Brain microvascular endothelial cell (primary cell): ENCODE results near the gene COL25A1.

Source experiments
- DNase-seq: peaks from one replicate; pipeline ENCODE4 v3.0.0-alpha.2; 2020
- H3K27ac ChIP-seq: fragments of 250-450 bp; sonication (Bioruptor Pico); 2 replicates; pipeline ENCODE4 v1.5.1; 2020; ENCODE audit warnings: mild to moderate bottlenecking, moderate library complexity
- H3K27me3 ChIP-seq: fragments of 250-450 bp; sonication (Bioruptor Pico); replicated peaks from 2 replicates; pipeline ENCODE4 v1.5.1; 2020; ENCODE audit warnings: mild to moderate bottlenecking
- H3K36me3 ChIP-seq: fragments of 250-450 bp; sonication (Bioruptor Pico); replicated peaks from 2 replicates; pipeline ENCODE4 v1.5.1; 2020; ENCODE audit warnings: mild to moderate bottlenecking
- H3K4me3 ChIP-seq: 2 replicates; pipeline ENCODE4 v1.5.1; 2011; ENCODE audit warnings: low read depth, mild to moderate bottlenecking, control low read depth, low read length, moderate library complexity
- in situ Hi-C: cut with HindIII; loops from 2 replicates; pipeline ENCODE4 v1.10.0; 2017; ENCODE audit warnings: low sequenced_read_pairs, low pct_ligation_motif_present
- TF ChIP-seq, protein P1 (sequence below): IDR thresholded peaks from 2 replicates; pipeline ENCODE4 v1.5.1; 2011; ENCODE audit warnings: low read depth, mild to moderate bottlenecking, moderate library complexity, low read length, control low read depth, inconsistent platforms; ENCODE audit errors: missing control alignments

Gene COL25A1

GRCh38 chr4:109195646-109196045, 106.8 kb downstream of the COL25A1 start:
- Histone ChIP-seq H3K27me3 (no peaks in the 10 kb centered on the region), H3K4me3 (no peak overlapping the region), H3K27ac (no peak overlapping the region), H3K36me3 (no peaks in the 10 kb centered on the region)
- no peak for DNase-seq
- TF ChIP-seq, protein P1, sequence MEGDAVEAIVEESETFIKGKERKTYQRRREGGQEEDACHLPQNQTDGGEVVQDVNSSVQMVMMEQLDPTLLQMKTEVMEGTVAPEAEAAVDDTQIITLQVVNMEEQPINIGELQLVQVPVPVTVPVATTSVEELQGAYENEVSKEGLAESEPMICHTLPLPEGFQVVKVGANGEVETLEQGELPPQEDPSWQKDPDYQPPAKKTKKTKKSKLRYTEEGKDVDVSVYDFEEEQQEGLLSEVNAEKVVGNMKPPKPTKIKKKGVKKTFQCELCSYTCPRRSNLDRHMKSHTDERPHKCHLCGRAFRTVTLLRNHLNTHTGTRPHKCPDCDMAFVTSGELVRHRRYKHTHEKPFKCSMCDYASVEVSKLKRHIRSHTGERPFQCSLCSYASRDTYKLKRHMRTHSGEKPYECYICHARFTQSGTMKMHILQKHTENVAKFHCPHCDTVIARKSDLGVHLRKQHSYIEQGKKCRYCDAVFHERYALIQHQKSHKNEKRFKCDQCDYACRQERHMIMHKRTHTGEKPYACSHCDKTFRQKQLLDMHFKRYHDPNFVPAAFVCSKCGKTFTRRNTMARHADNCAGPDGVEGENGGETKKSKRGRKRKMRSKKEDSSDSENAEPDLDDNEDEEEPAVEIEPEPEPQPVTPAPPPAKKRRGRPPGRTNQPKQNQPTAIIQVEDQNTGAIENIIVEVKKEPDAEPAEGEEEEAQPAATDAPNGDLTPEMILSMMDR = no peak
- in situ Hi-C loops = no loop called here

DNA sequence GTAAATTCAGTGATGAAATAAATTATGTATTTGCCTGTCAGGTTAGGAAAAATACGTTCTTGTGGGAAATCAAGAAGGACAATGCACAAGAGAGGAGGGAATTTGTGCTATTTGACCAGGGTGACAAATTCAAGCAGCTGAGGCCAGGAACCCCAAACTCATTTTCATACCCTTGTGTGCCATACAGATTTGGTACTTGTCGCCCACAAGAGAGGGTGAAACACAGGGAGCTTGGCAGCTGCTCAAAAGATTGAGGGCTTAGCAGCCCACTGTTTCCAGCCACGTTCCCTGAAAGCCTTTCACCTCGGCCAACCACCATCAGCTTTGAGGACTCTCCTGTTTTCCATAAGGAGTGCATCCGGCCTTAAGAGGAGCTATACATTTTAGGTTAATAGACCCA, 111.2 kb downstream of the COL25A1 start:
- Histone ChIP-seq H3K27me3 (no peaks in the 10 kb centered on the region), H3K36me3 (no peaks in the 10 kb centered on the region), H3K4me3 (no peak overlapping the region), H3K27ac (no peak overlapping the region)
- no peak for DNase-seq
- in situ Hi-C loops = no loop called here
- TF ChIP-seq, protein P1 = no peak

- no peaks in the 10 kb centered on the region for H3K27me3 ChIP-seq
- H3K4me3 ChIP-seq = no peak overlapping the region
- H3K27ac ChIP-seq = no peak overlapping the region
- H3K36me3 ChIP-seq = no peaks in the 10 kb centered on the region
- DNase-seq = no peak
- in situ Hi-C loops = no loop called here
- TF ChIP-seq, protein P1 = no peak
Measured at GRCh38 chr4:109186458-109186945, 116.0 kb downstream of the COL25A1 start.

DNA sequence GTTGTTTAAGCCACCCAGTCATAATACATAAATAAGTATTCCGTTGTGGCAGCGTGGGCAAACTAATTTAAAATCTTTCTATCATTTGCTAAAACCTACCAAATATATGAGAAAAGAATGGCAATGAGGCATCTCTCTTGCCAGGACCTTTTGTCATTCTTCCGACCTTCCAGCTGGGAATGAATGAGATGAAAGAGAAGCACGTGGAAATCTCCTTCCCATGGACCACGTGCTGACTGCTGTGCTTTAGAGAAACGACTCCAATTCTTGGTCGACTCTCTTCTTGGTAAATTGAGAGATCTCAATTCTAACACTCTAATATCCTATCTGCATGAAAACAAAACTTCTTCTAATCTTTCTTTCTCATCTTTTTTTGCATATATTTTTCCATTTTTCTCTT, 116.5 kb downstream of the COL25A1 start:
- H3K27ac ChIP-seq = no peak overlapping the region
- in situ Hi-C loops = no loop called here
- H3K36me3 ChIP-seq = no peaks in the 10 kb centered on the region
- no peak for DNase-seq
- no peaks in the 10 kb centered on the region for H3K27me3 ChIP-seq
- no peak overlapping the region for H3K4me3 ChIP-seq
- TF ChIP-seq, protein P1 = no peak

DNA sequence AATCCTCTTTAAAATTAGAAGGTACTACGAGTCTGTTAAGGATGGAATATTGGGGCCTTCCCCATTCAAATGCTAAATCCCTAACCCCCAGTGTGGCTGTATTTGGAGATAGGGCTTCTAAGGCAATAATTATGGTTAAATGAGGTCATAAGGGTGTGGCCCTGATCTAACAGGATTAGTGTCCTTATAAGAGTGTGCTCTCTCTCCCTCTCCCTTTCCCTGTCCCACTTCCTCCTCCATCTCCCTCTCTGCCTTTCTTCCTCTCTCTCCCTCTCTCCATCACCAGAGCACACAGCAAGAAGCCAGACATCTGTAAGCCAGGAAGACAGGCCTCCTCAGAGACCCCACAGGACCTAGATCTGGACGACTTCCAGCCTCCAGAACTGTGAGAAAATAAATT, 116.9 kb downstream of the COL25A1 start:
- TF ChIP-seq, protein P1 = no peak
- in situ Hi-C loops = no loop called here
- no peak overlapping the region for H3K27ac ChIP-seq
- H3K4me3 ChIP-seq = no peak overlapping the region
- no peaks in the 10 kb centered on the region for H3K36me3 ChIP-seq
- DNase-seq = no peak
- no peaks in the 10 kb centered on the region for H3K27me3 ChIP-seq

GRCh38 chr4:109184491-109184961, 117.9 kb downstream of the COL25A1 start:
- Histone ChIP-seq H3K4me3 (no peak overlapping the region), H3K36me3 (no peaks in the 10 kb centered on the region), H3K27me3 (no peaks in the 10 kb centered on the region), H3K27ac (no peak overlapping the region)
- in situ Hi-C loops = no loop called here
- DNase-seq = no peak
- TF ChIP-seq, protein P1 = no peak
